ENCODE results near the gene RDH12.
"Not testable (repeated sequence)": the region's sequence is repeated elsewhere in the genome, so short reads cannot be mapped to it uniquely, and the experiment has no call there.

The RDH12 gene

DNA sequence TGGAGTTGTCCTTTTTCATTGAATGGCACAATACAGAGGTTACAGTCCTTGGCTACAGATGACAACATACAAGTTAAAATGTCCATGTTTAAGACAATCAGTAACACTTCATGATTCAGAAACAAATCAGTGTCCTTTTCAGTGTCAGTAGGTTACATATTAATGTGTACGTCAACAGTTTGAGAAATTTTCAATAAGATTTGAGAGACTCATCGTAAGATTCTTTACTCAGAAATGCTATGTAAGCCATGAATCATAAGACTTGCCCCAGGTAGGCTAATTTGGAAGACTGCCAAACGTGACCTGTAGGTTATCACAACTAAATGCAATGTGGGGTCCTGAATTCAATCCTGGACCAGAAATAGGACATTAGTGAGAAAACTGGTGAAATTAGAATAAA, 3.5 kb downstream of the RDH12 start:
- no peaks in the 10 kb centered on the region for H3K27me3 ChIP-seq (ENCODE audit: low read length)

DNA sequence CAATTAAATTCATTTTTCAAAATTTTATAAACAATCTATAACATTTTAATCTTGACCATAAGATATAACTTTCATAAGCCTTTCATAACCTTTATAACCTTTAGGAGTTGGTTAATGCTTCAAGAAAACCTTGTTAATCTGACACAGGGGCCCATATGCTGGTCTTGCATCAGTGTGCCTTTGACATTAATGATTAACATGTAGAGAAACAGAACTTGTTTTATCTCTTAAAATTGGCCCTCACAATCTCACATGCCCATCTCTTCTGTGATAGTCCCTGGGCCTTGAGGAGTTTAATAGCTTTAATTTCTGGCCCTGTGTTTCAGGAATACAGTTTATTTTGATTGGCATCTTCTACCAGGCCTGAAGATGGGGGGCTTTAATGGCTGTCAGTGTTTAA, 7.7 kb downstream of the RDH12 start:
- H3K4me2 ChIP-seq (ENCODE audit: low read depth, low read length, poor library complexity, severe bottlenecking); H3K4me3 ChIP-seq (ENCODE audit: insufficient read depth, low read length, poor library complexity, severe bottlenecking); H3F3A ChIP-seq (ENCODE audit: insufficient read depth); H3K79me2 ChIP-seq (ENCODE audit: insufficient read depth, low read length); H3K27ac ChIP-seq (ENCODE audit: low read depth, low read length); H3K9ac ChIP-seq (ENCODE audit: low read length); H3K36me3 ChIP-seq (ENCODE audit: low read length); H3K9me2 ChIP-seq (replicated peaks; ENCODE audit: insufficient read depth, low read length); H4K20me1 ChIP-seq (ENCODE audit: low read depth, low read length); H3K27me3 ChIP-seq (ENCODE audit: low read length); H2AFZ ChIP-seq (ENCODE audit: low read depth, low read length, severe bottlenecking): not testable (repeated sequence)
- H3K9me3 ChIP-seq (ENCODE audit: insufficient read depth, low read length) = peaks cover 23% of the 10 kb centered on the region; the same call in 1 of the 2 replicates

More for the DNA sequence above, 3.5 kb downstream of the RDH12 start:
- no peak overlapping the region for H2AFZ ChIP-seq (ENCODE audit: low read depth, low read length, severe bottlenecking)
- no peak overlapping the region for H3K27ac ChIP-seq (ENCODE audit: low read depth, low read length)
- no peaks in the 10 kb centered on the region; the same call in 1 of the 2 replicates for H3K36me3 ChIP-seq (ENCODE audit: low read length)
- TF ChIP-seq, protein P1, sequence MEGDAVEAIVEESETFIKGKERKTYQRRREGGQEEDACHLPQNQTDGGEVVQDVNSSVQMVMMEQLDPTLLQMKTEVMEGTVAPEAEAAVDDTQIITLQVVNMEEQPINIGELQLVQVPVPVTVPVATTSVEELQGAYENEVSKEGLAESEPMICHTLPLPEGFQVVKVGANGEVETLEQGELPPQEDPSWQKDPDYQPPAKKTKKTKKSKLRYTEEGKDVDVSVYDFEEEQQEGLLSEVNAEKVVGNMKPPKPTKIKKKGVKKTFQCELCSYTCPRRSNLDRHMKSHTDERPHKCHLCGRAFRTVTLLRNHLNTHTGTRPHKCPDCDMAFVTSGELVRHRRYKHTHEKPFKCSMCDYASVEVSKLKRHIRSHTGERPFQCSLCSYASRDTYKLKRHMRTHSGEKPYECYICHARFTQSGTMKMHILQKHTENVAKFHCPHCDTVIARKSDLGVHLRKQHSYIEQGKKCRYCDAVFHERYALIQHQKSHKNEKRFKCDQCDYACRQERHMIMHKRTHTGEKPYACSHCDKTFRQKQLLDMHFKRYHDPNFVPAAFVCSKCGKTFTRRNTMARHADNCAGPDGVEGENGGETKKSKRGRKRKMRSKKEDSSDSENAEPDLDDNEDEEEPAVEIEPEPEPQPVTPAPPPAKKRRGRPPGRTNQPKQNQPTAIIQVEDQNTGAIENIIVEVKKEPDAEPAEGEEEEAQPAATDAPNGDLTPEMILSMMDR (IDR thresholded peaks at IDR 0.05; ENCODE audit: insufficient read depth, low read length, poor library complexity, severe bottlenecking) = no peak
- no peak for TF ChIP-seq EZH2phosphoT487 (conservative IDR thresholded peaks at IDR 0.05; ENCODE audit: low read length)
- H3F3A ChIP-seq (ENCODE audit: insufficient read depth) = no peaks in the 10 kb centered on the region
- no peaks in the 10 kb centered on the region for H3K79me2 ChIP-seq (ENCODE audit: insufficient read depth, low read length)
- no peak overlapping the region for H3K4me3 ChIP-seq (ENCODE audit: insufficient read depth, low read length, poor library complexity, severe bottlenecking)
- H4K20me1 ChIP-seq (ENCODE audit: low read depth, low read length) = no peaks in the 10 kb centered on the region
- no peak overlapping the region for H3K9ac ChIP-seq (ENCODE audit: low read length)
- no peak overlapping the region for H3K4me2 ChIP-seq (ENCODE audit: low read depth, low read length, poor library complexity, severe bottlenecking)
- H3K9me2 ChIP-seq (replicated peaks; ENCODE audit: insufficient read depth, low read length) = no peaks in the 10 kb centered on the region
- peaks cover 18% of the 10 kb centered on the region; the same call in 1 of the 2 replicates for H3K9me3 ChIP-seq (ENCODE audit: insufficient read depth, low read length)

GRCh38 chr14:67709796-67710195, 8.1 kb downstream of the RDH12 start:
- peaks cover 23% of the 10 kb centered on the region; the same call in 1 of the 2 replicates for H3K9me3 ChIP-seq (ENCODE audit: insufficient read depth, low read length)
- not testable (repeated sequence) for H3F3A ChIP-seq (ENCODE audit: insufficient read depth); H3K4me2 ChIP-seq (ENCODE audit: low read depth, low read length, poor library complexity, severe bottlenecking); H3K9me2 ChIP-seq (replicated peaks; ENCODE audit: insufficient read depth, low read length); H3K4me3 ChIP-seq (ENCODE audit: insufficient read depth, low read length, poor library complexity, severe bottlenecking); H3K36me3 ChIP-seq (ENCODE audit: low read length); H3K79me2 ChIP-seq (ENCODE audit: insufficient read depth, low read length); H3K27ac ChIP-seq (ENCODE audit: low read depth, low read length); H2AFZ ChIP-seq (ENCODE audit: low read depth, low read length, severe bottlenecking); H4K20me1 ChIP-seq (ENCODE audit: low read depth, low read length); H3K9ac ChIP-seq (ENCODE audit: low read length); H3K27me3 ChIP-seq (ENCODE audit: low read length)

DNA sequence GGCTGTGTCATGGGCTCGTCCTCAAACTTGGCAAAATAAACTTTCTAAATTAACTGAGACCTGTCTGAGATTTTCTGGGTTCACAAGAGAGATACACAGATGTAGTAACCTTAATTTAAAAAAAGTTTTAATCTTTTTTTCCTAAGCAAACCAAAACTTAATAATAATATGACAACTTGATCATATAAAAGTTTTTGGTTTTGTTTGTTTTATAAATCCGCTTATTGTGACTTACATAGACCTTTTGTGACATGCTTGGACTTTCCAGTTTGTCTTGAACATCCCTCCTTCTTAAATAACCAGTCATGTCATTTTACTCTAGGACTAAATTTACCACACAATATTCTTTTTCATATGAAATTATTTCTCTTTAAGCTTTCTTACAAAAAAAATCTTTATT, 8.5 kb downstream of the RDH12 start:
- H2AFZ ChIP-seq (ENCODE audit: low read depth, low read length, severe bottlenecking) = no peak overlapping the region
- no peak overlapping the region for H3K27ac ChIP-seq (ENCODE audit: low read depth, low read length)
- H3K4me3 ChIP-seq (ENCODE audit: insufficient read depth, low read length, poor library complexity, severe bottlenecking) = no peak overlapping the region
- peaks cover 23% of the 10 kb centered on the region; the same call in 1 of the 2 replicates for H3K9me3 ChIP-seq (ENCODE audit: insufficient read depth, low read length)
- TF ChIP-seq EZH2phosphoT487 (conservative IDR thresholded peaks at IDR 0.05; ENCODE audit: low read length) = no peak
- TF ChIP-seq, protein P1 (IDR thresholded peaks at IDR 0.05; ENCODE audit: insufficient read depth, low read length, poor library complexity, severe bottlenecking) = no peak
- no peaks in the 10 kb centered on the region for H4K20me1 ChIP-seq (ENCODE audit: low read depth, low read length)
- no peaks in the 10 kb centered on the region for H3F3A ChIP-seq (ENCODE audit: insufficient read depth)
- no peaks in the 10 kb centered on the region; the same call in 1 of the 2 replicates for H3K36me3 ChIP-seq (ENCODE audit: low read length)
- H3K9me2 ChIP-seq (replicated peaks; ENCODE audit: insufficient read depth, low read length) = no peaks in the 10 kb centered on the region
- H3K27me3 ChIP-seq (ENCODE audit: low read length) = no peaks in the 10 kb centered on the region
- no peaks in the 10 kb centered on the region for H3K79me2 ChIP-seq (ENCODE audit: insufficient read depth, low read length)
- no peak overlapping the region for H3K9ac ChIP-seq (ENCODE audit: low read length)
- no peak overlapping the region for H3K4me2 ChIP-seq (ENCODE audit: low read depth, low read length, poor library complexity, severe bottlenecking)

Data from SU-DHL-6 (cell line).